B cell (primary cell): ENCODE measurements around the gene TCF21. TPM values are rescaled to one million over a fixed set of nuclear protein-coding genes. Genes with fewer than 3 reads are reported as not detected.

Source experiments
- ATAC-seq: fragments of 200-7000 bp; cut with Tn5 transposase; one replicate; pipeline ENCODE4 v1.10.0; 2021; ENCODE audit warnings: low read depth, mild to moderate bottlenecking, moderate number of reproducible peaks, moderate library complexity
- CTCF ChIA-PET: fragments of 350-600 bp; sonication (Branson Sonifier 250); formaldehyde crosslinking; loops from one replicate; lab custom pipeline; 2021; ENCODE audit warnings: antibody characterized with exemption, inconsistent platforms; lab: Charles Lee
- POLR2A ChIA-PET: fragments of 350-600 bp; sonication (Branson Sonifier 250); formaldehyde crosslinking; loops from one replicate; lab custom pipeline; 2021; ENCODE audit warnings: antibody characterized with exemption; lab: Charles Lee
- DNase-seq: peaks from one replicate; pipeline ENCODE4 v3.0.0; 2013
- H2AFZ ChIP-seq: 2 replicates; pipeline ENCODE4 v1.6.1; 2012; ENCODE audit warnings: mild to moderate bottlenecking, low read depth, low read length; ENCODE audit not compliant: insufficient read depth, poor library complexity, severe bottlenecking
- H3K27ac ChIP-seq, 2 donors: 1 replicate in 1 of 2; 2 replicates in 1 of 2; pipeline ENCODE4 v1.5.1; 2012 to 2013; ENCODE audit warnings: low read length in 2 of 2, mild to moderate bottlenecking in 2 of 2, moderate library complexity in 1 of 2
- H3K27me3 ChIP-seq, 4 experiments: fragments of 200-600 bp in 1 of 4; sonication (generic) in 1 of 4; replicated peaks in 1 of 4; 1 replicate in 2 of 4; 2 replicates in 2 of 4; pipeline versions ENCODE4 v1.6.1 to v1.7.0; 2013 to 2016; ENCODE audit warnings: low read length in 3 of 4, mild to moderate bottlenecking in 2 of 4, mixed read lengths in 1 of 4, moderate library complexity in 1 of 4; ENCODE audit not compliant: insufficient read depth in 4 of 4, control insufficient read depth in 3 of 4; ENCODE audit errors: control extremely low read depth in 1 of 4
- H3K36me3 ChIP-seq, 2 experiments: replicated peaks in 1 of 2; 1 replicate in 1 of 2; 2 replicates in 1 of 2; pipeline versions ENCODE4 v1.6.1 to v1.7.1; 2013; ENCODE audit warnings: low read length in 1 of 2; ENCODE audit not compliant: insufficient read depth in 2 of 2, control insufficient read depth in 1 of 2; ENCODE audit errors: control extremely low read depth in 1 of 2, extremely low read depth in 1 of 2
- H3K4me1 ChIP-seq, 2 donors: fragments of 200-600 bp in 1 of 2; sonication (generic) in 1 of 2; 1 replicate in 1 of 2; 2 replicates in 1 of 2; pipeline versions ENCODE4 v1.5.1 to v1.6.1; 2013 to 2017; ENCODE audit warnings: low read length in 2 of 2; ENCODE audit not compliant: control insufficient read depth in 2 of 2, insufficient read depth in 2 of 2
- H3K4me2 ChIP-seq: replicated peaks from 2 replicates; pipeline ENCODE3; 2012; ENCODE audit warnings: mild to moderate bottlenecking, low read depth, low read length; ENCODE audit not compliant: poor library complexity, severe bottlenecking
- H3K4me3 ChIP-seq, 5 experiments: fragments of 200-600 bp in 1 of 5; sonication (generic) in 1 of 5; 1 replicate in 3 of 5; 2 replicates in 2 of 5; pipeline versions ENCODE4 v1.5.1 to v1.7.0; 2011 to 2016; ENCODE audit warnings: low read length in 4 of 5, mild to moderate bottlenecking in 4 of 5, low read depth in 2 of 5, control low read depth in 1 of 5, moderate library complexity in 1 of 5; ENCODE audit not compliant: insufficient read depth in 1 of 5; ENCODE audit errors: control extremely low read depth in 1 of 5, extremely low read depth in 1 of 5
- H3K79me2 ChIP-seq: fragments of 200-600 bp; sonication (generic); one replicate; pipeline ENCODE4 v1.6.0; 2016; ENCODE audit warnings: low read length; ENCODE audit not compliant: control insufficient read depth, insufficient read depth
- H3K9ac ChIP-seq: fragments of 200-600 bp; sonication (generic); 2 replicates; pipeline ENCODE4 v1.6.1; 2017; ENCODE audit warnings: mild to moderate bottlenecking, low read length, moderate library complexity
- H3K9me3 ChIP-seq, 3 donors: one replicate each; pipeline versions ENCODE4 v1.6.1 to v1.7.1; 2013; ENCODE audit warnings: low read length in 2 of 3; ENCODE audit not compliant: control insufficient read depth in 2 of 3, insufficient read depth in 1 of 3; ENCODE audit errors: control extremely low read depth in 1 of 3
- H4K20me1 ChIP-seq: 2 replicates; pipeline ENCODE4 v1.6.0; 2012; ENCODE audit warnings: mild to moderate bottlenecking, low read length; ENCODE audit not compliant: insufficient read depth, control insufficient read depth, poor library complexity, severe bottlenecking
- H3K27ac Mint-ChIP-seq: one replicate; pipeline ENCODE4 v1.8.0; 2021; ENCODE audit warnings: mixed read lengths
- H3K27me3 Mint-ChIP-seq: one replicate; pipeline ENCODE4 v1.8.0; 2021; ENCODE audit warnings: mixed read lengths
- H3K4me1 Mint-ChIP-seq: one replicate; pipeline ENCODE4 v1.8.0; 2021; ENCODE audit warnings: mixed read lengths
- H3K4me3 Mint-ChIP-seq: one replicate; pipeline ENCODE4 v1.8.0; 2021; ENCODE audit warnings: mixed read lengths
- H3K9me3 Mint-ChIP-seq: one replicate; pipeline ENCODE4 v1.8.0; 2022; ENCODE audit warnings: mixed read lengths; ENCODE audit not compliant: insufficient read depth
- CTCF ChIP-seq: fragments of 200-600 bp; IDR thresholded peaks from one replicate; pipeline ENCODE4 v1.8.0; 2022; ENCODE audit warnings: antibody characterized with exemption, mild to moderate bottlenecking
- EZH2 ChIP-seq: IDR thresholded peaks from 2 replicates; pipeline ENCODE4 v1.6.1; 2012; ENCODE audit warnings: borderline replicate concordance, low read depth, mild to moderate bottlenecking, moderate library complexity, low read length; ENCODE audit not compliant: insufficient read depth, poor library complexity, severe bottlenecking
- WGBS: methylation state at CpG from one replicate; pipeline ENCODE4 v1.1.5; 2013; ENCODE audit warnings: missing lambda C conversion rate; ENCODE audit not compliant: insufficient coverage; 5-methylcytosine and 5-hydroxymethylcytosine counted together
- intact Hi-C: fragments of 100-400 bp; cut with micrococcal nuclease; formaldehyde crosslinking; loops from one replicate; pipeline ENCODE4 v1.10.0; 2022
- polyA plus RNA-seq: library from polyadenylated mRNA; depleted of rRNA; stranded (reverse); fragments of >200 nt; gene quantifications from 2 replicates; pipeline ENCODE4 v1.2.3, GENCODE V29; 2012
- total RNA-seq, 2 donors: library from RNA; stranded (reverse); fragments of 120-200 nt in 1 of 2; gene quantifications; 1 replicate in 1 of 2; 2 replicates in 1 of 2; pipeline versions ENCODE4 v1.2.3 to v1.2.4, GENCODE V29; 2013 to 2022

TCF21 gene
- total and polyA plus RNA-seq, 2 donors (not counting 1 experiment from before 2014, with no cell fraction given), result not detected

GRCh38 chr6:133891149-133891926 is 2.4 kb downstream of the TCF21 start:
- H3K36me3 ChIP-seq, result no peaks in the 10 kb centered on the region
- peak overlapping the region; percentile 83 for H3K4me2 ChIP-seq
- H3K4me1 ChIP-seq, result peaks cover 25 to 45% of the 10 kb centered on the region in 2 donors
- Mint-ChIP-seq H3K9me3 (no peaks in the 10 kb centered on the region), H3K4me3 (peak overlapping the region; percentile 80), H3K27ac (no peak overlapping the region), H3K4me1 (peaks cover 36% of the 10 kb centered on the region), H3K27me3 (peaks cover 75% of the 10 kb centered on the region)
- ATAC-seq, result no peak
- H3K27ac ChIP-seq, result no peak overlapping the region
- H2AFZ ChIP-seq, result peak overlapping the region; percentile 61
- peaks cover 0 to 77% (median 56%) of the 10 kb centered on the region in 4 experiments for H3K27me3 ChIP-seq
- peaks cover 0 to 21% (median 0%) of the 10 kb centered on the region in 3 donors for H3K9me3 ChIP-seq
- POLR2A ChIA-PET, result no interaction called here
- CTCF ChIA-PET, result interaction anchor here (0.7 to 1.0 kb wide), 2 partner anchors 20 to 33 kb away, joined by 3 to 4 read pairs; no protein-coding TSS in a partner anchor
- peak overlapping the region; percentile 1 to 57 (median 46) for H3K4me3 ChIP-seq
- WGBS, result 6% methylated on average over 41 of the region's 45 CpGs
- peak; percentile 47 for DNase-seq
- intact Hi-C loops, result no loop called here
- no peaks in the 10 kb centered on the region for H4K20me1 ChIP-seq
- H3K79me2 ChIP-seq, result no peaks in the 10 kb centered on the region
- H3K9ac ChIP-seq, result peak overlapping the region; percentile 55
- TF ChIP-seq CTCF, result no peak
- TF ChIP-seq EZH2, result no peak
